ENCODE measurements around the gene MTCL1. TPM values are rescaled to one million over a fixed set of nuclear protein-coding genes. Genes with fewer than 3 reads are reported as not detected.

Gene MTCL1
- total RNA-seq, 1 donor, result 54.9 TPM

GRCh38 chr18:8874872-8875271, 169.5 kb downstream of the MTCL1 start:
- no peak for DNase-seq (ENCODE audit: low read depth)
- H3K4me3 ChIP-seq (ENCODE audit: low read depth, low read length), result no peak overlapping the region
- no peak for TF ChIP-seq CTCF (IDR thresholded peaks at IDR 0.05; ENCODE audit: insufficient read depth, low read length)

GRCh38 chr18:8876887-8877286, 171.5 kb downstream of the MTCL1 start:
- H3K4me3 ChIP-seq (ENCODE audit: low read depth, low read length), result no peak overlapping the region
- no peak for TF ChIP-seq CTCF (IDR thresholded peaks at IDR 0.05; ENCODE audit: insufficient read depth, low read length)
- DNase-seq (ENCODE audit: low read depth), result no peak

- H3K4me3 ChIP-seq (ENCODE audit: low read depth, low read length), result no peak overlapping the region
- TF ChIP-seq CTCF (IDR thresholded peaks at IDR 0.05; ENCODE audit: insufficient read depth, low read length), result no peak
- no peak for DNase-seq (ENCODE audit: low read depth)
These were observed 175.7 kb downstream of the MTCL1 start for GRCh38 chr18:8881103-8881502.

Small RNA genes lying within 50 kb of the gene (small RNA-seq; reads per million reads assigned to genes)
- gene RF00019, result not detected

Other genes starting within 250 kb of the MTCL1 start
- 64.9 and 67.4 TPM in 2 replicates for gene RAB12, start 96.1 kb upstream of the MTCL1 start, total RNA-seq (ENCODE audit: low replicate concordance)

All from fibroblast of the aortic adventitia (primary cell).